Measurements from ENCODE around the gene GALNTL6.

DNA sequence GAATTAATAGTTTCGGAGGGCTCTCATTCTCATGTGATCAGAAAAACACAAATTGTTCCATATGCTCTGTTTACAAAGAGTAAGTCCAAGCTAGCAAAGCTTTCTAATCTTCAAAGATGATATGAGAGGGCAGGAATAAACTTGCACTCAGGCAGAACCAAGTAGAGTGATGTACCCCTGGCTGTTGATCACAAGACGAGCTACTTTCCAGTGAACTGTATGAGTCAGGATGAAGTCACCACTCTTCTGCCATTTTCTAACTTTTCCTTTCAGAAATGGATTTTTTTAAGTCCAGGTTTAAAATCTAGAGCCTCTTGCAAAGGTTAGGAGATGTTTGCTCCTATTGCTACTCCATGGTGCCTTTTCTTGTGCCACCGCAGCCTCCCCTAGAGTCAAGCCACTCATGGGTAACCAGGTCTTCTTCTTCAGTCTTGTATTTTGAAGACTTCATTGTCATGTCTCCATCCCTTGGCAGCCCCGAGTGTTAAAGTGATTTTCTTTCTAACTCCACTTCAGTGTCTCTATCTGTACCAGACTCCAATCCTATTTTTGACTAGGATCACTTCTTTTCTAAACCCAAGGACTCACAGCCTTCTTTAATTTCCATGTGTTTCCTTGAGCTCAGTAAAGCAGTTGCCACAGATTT, 1183.5 kb downstream of the GALNTL6 start:
- no peak for TF ChIP-seq POLR2A (IDR thresholded peaks at IDR 0.05; ENCODE audit: low read depth, low read length)
- TF ChIP-seq, protein P1, sequence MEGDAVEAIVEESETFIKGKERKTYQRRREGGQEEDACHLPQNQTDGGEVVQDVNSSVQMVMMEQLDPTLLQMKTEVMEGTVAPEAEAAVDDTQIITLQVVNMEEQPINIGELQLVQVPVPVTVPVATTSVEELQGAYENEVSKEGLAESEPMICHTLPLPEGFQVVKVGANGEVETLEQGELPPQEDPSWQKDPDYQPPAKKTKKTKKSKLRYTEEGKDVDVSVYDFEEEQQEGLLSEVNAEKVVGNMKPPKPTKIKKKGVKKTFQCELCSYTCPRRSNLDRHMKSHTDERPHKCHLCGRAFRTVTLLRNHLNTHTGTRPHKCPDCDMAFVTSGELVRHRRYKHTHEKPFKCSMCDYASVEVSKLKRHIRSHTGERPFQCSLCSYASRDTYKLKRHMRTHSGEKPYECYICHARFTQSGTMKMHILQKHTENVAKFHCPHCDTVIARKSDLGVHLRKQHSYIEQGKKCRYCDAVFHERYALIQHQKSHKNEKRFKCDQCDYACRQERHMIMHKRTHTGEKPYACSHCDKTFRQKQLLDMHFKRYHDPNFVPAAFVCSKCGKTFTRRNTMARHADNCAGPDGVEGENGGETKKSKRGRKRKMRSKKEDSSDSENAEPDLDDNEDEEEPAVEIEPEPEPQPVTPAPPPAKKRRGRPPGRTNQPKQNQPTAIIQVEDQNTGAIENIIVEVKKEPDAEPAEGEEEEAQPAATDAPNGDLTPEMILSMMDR (conservative IDR thresholded peaks at IDR 0.05; ENCODE audit: low read depth, low read length) = no peak
